AG04450 (cell line): Measurements from ENCODE around the gene TOP1. TPM values are rescaled to one million over a fixed set of nuclear protein-coding genes. Genes with fewer than 3 reads are reported as not detected.
A peak's percentile ranks its signal among the peaks of the same experiment; 100 is the strongest.

Experiments
- CTCF ChIA-PET: fragments of 300-600, 350-600 bp; formaldehyde crosslinking; extraction: SDS; loops from one replicate; lab custom pipeline; 2022; ENCODE audit warnings: antibody characterized with exemption, inconsistent platforms; lab: Charles Lee
- POLR2A ChIA-PET: fragments of 350-600 bp; formaldehyde crosslinking; extraction: SDS; loops from one replicate; lab custom pipeline; 2021; ENCODE audit warnings: antibody characterized with exemption, inconsistent platforms; lab: Yijun Ruan, JAX
- DNase-seq: peaks from one replicate; pipeline ENCODE4 v3.0.0-alpha.2; 2011; ENCODE audit warnings: low read depth, low spot score
- H3K27ac ChIP-seq: one replicate; pipeline ENCODE4 v1.5.1; 2012; ENCODE audit warnings: low read depth, low read length, control low read depth
- H3K27me3 ChIP-seq: one replicate; pipeline ENCODE4 v1.6.0; 2012; ENCODE audit warnings: low read length; ENCODE audit not compliant: control insufficient read depth, insufficient read depth
- H3K4me3 ChIP-seq: 2 replicates; pipeline ENCODE4 v1.5.1; 2011; ENCODE audit warnings: mild to moderate bottlenecking, low read depth, low read length, control low read depth
- H3K9me3 ChIP-seq: 2 replicates; pipeline ENCODE4 v1.5.1; 2012; ENCODE audit warnings: low read length; ENCODE audit not compliant: control insufficient read depth, insufficient read depth
- CTCF ChIP-seq: IDR thresholded peaks from 2 replicates; pipeline ENCODE4 v1.5.1; 2011; ENCODE audit warnings: low read depth, low read length, control low read depth, inconsistent platforms
- polyA plus RNA-seq: library from polyadenylated mRNA; depleted of rRNA; stranded (reverse); fragments of >200 nt; gene quantifications from 2 replicates; pipeline ENCODE4 v1.2.3, GENCODE V29; 2011; rRNA removed
- small RNA-seq: library from RNA; depleted of rRNA; stranded (forward); fragments of <200 nt; gene quantifications from one replicate; pipeline ENCODE3, GENCODE V24; 2012; ENCODE audit warnings: low read depth; ENCODE audit not compliant: insufficient read length

Gene TOP1
- polyA plus RNA-seq, 1 experiment = 29.1 TPM

GRCh38 chr20:41172296-41173140 is 143.9 kb downstream of the TOP1 start:
- ChIA-PET CTCF (interaction anchor here (0.5 to 7.3 kb wide), 63 partner anchors 9 to 444 kb away, joined by 3 to 170 read pairs (median 5); partner anchors contain the start of genes LPIN3 and PLCG1), POLR2A (interaction anchor here (1.0 to 1.8 kb wide), 2 partner anchors 60 to 120 kb away, joined by 3 to 6 read pairs; no protein-coding TSS in a partner anchor)
- DNase-seq = no peak
- no peak for TF ChIP-seq CTCF
- H3K27me3 ChIP-seq = no peaks in the 10 kb centered on the region
- H3K27ac ChIP-seq = peak overlapping the region; percentile 39
- no peak overlapping the region for H3K4me3 ChIP-seq
- H3K9me3 ChIP-seq = no peaks in the 10 kb centered on the region

- H3K27ac ChIP-seq = peak overlapping the region; percentile 21
- DNase-seq = peak; percentile 72
- H3K27me3 ChIP-seq = no peaks in the 10 kb centered on the region
- no peaks in the 10 kb centered on the region for H3K9me3 ChIP-seq
- peak; percentile 99 for TF ChIP-seq CTCF
- ChIA-PET POLR2A (interaction anchor here (1.0 to 1.8 kb wide), 2 partner anchors 60 to 119 kb away, joined by 3 to 6 read pairs; no protein-coding TSS in a partner anchor), CTCF (interaction anchor here (0.5 to 7.3 kb wide), 65 partner anchors 9 to 444 kb away, joined by 3 to 170 read pairs (median 5); partner anchors contain the start of genes LPIN3 and PLCG1)
- no peak overlapping the region for H3K4me3 ChIP-seq
Observed at GRCh38 chr20:41173161-41173721, 144.6 kb downstream of the TOP1 start.

GRCh38 chr20:41173791-41174341 is 145.2 kb downstream of the TOP1 start:
- H3K9me3 ChIP-seq = no peaks in the 10 kb centered on the region
- TF ChIP-seq CTCF = no peak
- POLR2A ChIA-PET = interaction anchor here (0.6 to 1.8 kb wide), 2 partner anchors 59 to 166 kb away, joined by 5 to 6 read pairs; no protein-coding TSS in a partner anchor
- CTCF ChIA-PET = interaction anchor here (0.6 to 7.3 kb wide), 28 partner anchors 8 to 247 kb away, joined by 3 to 170 read pairs (median 7); partner anchors contain the start of genes LPIN3 and PLCG1
- no peaks in the 10 kb centered on the region for H3K27me3 ChIP-seq
- peak overlapping the region; percentile 21 for H3K27ac ChIP-seq
- DNase-seq = no peak
- no peak overlapping the region for H3K4me3 ChIP-seq

Small RNAs within 50 kb of the gene (small RNA-seq; reads per million reads assigned to genes)
- gene MIR6871 (not detected), gene RNU2-52P (not detected)

Other genes with a start within 250 kb of the TOP1 start
- gene PLCG1, start 108.7 kb downstream of the TOP1 start, polyA plus RNA-seq = 54.6 and 71.8 TPM in 2 replicates